RWPE1 (cell line): ENCODE data around the gene TLR9.

Experiments used
- CTCF ChIA-PET: fragments of 350-600 bp; sonication (Branson Sonifier 250); formaldehyde crosslinking; extraction: SDS; loops from one replicate; lab custom pipeline; 2021; lab: Yijun Ruan, JAX
- POLR2A ChIA-PET: fragments of 400-600 bp; formaldehyde crosslinking; extraction: SDS; loops from one replicate; lab custom pipeline; 2020; ENCODE audit warnings: antibody characterized with exemption; ENCODE audit not compliant: low non-redundant PET; lab: Yijun Ruan, JAX
- DNase-seq: peaks from one replicate; pipeline ENCODE4 v3.0.0; 2012; ENCODE audit warnings: low spot score
- H3K27ac ChIP-seq: fragments of 450-650 bp; 2 replicates; pipeline ENCODE4 v1.5.1; 2017
- TF ChIP-seq, protein P1 (sequence below): fragments of 450-650 bp; conservative IDR thresholded peaks from 2 replicates; pipeline ENCODE4 v1.5.1; 2017; ENCODE audit warnings: low read depth, mild to moderate bottlenecking

The TLR9 gene

DNA sequence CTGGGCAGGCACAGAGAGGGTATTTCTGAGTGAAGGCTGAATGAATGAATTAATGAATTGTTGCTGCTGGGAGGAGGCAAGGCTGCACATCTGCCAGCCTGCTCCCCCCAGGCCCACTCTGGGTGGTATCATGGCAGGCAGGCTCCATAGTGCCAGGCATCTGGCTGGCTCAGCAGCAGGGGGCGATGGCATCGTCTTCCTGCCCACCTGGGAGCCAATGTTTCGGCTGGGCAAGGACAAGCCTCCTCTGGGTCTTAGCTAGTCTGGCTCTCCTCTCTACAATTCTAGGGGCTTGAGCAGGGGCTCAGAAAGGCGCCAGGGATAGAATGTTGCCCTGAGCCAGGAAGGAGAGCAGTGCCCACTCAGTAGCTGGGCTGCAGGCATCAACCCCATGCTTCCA is 1.7 kb upstream of the TLR9 start:
- H3K27ac ChIP-seq, result peak overlapping the region; percentile 31
- CTCF ChIA-PET, result no interaction called here
- TF ChIP-seq, protein P1, sequence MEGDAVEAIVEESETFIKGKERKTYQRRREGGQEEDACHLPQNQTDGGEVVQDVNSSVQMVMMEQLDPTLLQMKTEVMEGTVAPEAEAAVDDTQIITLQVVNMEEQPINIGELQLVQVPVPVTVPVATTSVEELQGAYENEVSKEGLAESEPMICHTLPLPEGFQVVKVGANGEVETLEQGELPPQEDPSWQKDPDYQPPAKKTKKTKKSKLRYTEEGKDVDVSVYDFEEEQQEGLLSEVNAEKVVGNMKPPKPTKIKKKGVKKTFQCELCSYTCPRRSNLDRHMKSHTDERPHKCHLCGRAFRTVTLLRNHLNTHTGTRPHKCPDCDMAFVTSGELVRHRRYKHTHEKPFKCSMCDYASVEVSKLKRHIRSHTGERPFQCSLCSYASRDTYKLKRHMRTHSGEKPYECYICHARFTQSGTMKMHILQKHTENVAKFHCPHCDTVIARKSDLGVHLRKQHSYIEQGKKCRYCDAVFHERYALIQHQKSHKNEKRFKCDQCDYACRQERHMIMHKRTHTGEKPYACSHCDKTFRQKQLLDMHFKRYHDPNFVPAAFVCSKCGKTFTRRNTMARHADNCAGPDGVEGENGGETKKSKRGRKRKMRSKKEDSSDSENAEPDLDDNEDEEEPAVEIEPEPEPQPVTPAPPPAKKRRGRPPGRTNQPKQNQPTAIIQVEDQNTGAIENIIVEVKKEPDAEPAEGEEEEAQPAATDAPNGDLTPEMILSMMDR, result no peak
- no peak for DNase-seq
- POLR2A ChIA-PET, result no interaction called here

DNA sequence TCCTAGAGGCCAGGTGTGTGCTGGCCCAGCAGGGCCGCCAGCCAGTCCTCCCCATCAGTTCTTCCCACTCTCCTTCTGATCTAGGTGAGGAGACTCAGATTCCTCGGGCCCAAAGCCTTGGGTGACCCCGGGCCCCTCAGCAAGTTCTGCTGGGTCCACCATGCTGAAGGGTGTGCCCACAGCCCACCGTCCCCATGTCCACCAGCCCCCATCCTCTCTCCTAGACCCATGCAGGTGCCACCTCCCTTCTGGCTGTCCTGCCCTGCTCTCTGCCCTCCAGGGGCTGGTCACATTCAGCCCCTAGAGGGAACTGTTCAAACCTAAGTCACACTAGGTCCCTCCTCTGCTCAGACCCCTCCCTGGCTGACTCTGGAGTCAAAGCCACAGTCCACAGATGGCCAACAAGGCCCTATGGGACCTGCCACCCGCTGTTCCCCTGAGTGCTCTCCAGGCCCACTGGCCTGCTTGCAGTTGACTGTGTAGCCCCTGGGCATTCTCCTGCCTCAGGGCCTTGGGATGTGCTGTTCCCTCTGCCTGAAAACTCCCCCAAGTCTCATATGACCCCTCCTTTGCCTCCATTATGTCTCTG is 878 bp upstream of the TLR9 start:
- no peak overlapping the region for H3K27ac ChIP-seq
- ChIA-PET POLR2A (no interaction called here), CTCF (no interaction called here)
- TF ChIP-seq, protein P1, result no peak
- no peak for DNase-seq

DNA sequence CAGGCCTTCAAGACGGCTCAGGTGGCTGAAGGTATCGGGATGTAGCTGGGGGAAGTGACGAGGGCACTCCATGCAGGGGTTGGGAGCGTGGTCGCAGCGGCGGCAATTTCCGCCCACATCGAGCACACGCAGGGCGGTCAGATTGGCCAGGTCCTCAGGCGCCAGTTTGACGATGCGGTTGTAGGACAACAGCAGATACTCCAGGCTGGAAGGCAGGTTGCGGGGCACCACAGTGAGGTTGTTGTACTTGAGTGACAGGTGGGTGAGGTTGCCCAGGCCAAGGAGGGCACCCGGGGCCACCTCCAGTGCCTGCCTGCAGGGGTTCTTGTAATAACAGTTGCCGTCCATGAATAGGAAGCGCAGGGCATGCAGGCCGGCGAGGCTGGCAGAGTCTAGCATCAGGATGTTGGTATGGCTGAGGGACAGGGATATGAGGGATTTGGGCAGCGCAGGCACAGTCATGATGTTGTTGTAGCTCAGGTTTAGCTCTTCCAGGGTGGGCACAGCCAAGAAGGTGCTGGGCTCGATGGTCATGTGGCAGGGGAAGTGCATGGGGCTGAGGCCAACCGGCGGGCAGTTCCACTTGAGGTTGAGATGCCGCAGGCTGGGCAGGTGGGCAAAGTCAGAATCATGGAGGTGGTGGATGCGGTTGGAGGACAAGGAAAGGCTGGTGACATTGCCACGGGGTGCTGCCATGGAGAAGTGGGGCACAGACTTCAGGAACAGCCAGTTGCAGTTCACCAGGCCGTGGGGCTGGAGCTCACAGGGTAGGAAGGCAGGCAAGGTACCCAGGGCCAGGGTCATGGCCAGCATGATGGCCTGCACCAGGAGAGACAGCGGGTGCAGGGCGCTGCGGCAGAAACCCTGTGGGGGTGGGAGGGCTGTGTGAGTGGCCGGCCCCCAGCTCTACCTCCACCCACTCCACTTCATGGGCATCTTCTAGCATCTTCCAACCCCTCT is 1.7 kb downstream of the TLR9 start:
- POLR2A ChIA-PET, result no interaction called here
- CTCF ChIA-PET, result interaction anchor here (0.6 to 1.0 kb wide), 3 partner anchors 7 to 222 kb away, joined by 3 to 5 read pairs (median 3); no protein-coding TSS in a partner anchor
- TF ChIP-seq, protein P1, result no peak
- no peak overlapping the region for H3K27ac ChIP-seq
- no peak for DNase-seq

DNA sequence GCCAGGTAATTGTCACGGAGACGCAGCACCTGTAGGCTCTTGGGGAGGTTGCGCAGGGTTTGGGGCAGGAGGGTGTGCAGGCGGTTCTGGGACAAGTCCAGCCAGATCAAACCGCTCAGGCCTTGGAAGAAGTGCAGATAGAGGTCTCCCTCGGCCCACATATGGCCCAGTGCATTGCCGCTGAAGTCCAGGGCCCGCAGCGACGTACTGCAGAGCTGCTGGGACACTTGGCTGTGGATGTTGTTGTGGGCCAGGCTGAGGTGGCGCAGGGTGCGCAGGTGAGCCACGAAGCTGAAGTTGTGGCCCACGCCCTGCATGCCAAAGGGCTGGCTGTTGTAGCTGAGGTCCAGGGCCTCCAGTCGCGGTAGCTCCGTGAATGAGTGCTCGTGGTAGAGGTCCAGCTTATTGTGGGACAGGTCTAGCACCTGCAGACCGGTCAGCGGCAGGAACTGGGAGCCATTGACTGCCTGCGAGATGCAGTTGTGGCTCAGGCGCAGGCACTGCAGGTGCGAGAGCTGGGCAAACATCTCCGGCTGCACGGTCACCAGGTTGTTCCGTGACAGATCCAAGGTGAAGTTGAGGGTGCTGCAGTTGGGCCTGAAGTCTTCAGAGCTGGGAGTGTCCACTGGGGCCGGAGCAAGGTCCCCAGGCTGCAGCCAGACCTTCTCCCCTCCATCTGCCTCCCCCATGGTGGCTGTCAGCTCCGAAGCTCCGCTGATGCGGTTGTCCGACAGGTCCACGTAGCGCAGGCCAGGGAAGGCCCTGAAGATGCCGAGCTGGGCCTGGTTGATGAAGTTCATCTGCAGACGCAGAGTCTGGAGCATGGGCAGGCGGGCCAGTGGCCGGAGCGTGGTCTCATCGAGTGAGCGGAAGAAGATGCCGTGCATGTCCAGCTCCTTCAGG is 2.9 kb downstream of the TLR9 start:
- H3K27ac ChIP-seq, result no peak overlapping the region
- ChIA-PET CTCF (interaction anchor here (0.6 to 1.7 kb wide), 3 partner anchors 8 to 117 kb away, joined by 4 to 5 read pairs (median 5); no protein-coding TSS in a partner anchor), POLR2A (interaction anchor here (0.6 kb wide), 1 partner anchor 28 kb away, joined by 3 read pairs; no protein-coding TSS in a partner anchor)
- DNase-seq, result no peak
- TF ChIP-seq, protein P1, result no peak

DNA sequence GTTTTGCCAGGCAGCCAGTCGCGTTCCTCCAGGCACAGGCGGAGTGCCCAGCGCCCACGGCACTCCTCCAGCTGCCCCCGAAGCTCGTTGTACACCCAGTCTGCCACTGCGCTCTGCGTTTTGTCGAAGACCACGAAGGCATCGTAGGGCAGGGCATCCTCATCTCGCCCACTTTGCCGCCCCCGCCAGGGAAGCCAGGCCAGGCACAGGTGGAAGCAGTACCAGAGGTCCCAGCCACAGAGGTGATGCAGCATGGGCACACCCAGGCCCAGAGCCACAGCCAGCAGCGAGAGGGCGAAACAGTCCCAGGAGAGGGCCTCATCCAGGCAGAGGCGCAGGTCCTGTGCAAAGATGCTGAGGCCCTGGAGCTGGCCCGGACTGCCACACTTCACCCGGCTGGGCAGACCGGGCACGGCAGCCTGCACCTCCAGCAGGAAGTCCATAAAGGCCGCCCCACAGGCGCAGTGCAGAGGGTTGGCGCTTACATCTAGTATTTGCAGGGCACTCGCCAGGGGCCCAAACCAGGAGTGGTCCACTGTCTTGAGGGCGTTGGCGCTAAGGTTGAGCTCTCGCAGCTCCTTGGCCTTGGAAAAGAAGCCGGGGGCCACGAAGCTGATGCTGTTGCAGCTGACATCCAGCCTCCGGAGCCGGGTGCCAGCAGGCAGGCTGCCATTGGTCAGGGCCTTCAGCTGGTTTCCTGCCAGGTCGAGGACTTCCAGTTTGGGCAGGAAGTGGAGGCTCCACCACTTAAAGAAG is 3.7 kb downstream of the TLR9 start:
- DNase-seq, result no peak
- ChIA-PET POLR2A (no interaction called here), CTCF (interaction anchor here (0.5 to 1.7 kb wide), 3 partner anchors 11 to 117 kb away, joined by 3 to 5 read pairs (median 4); no protein-coding TSS in a partner anchor)
- H3K27ac ChIP-seq, result peak overlapping the region; percentile 28; the same call in 1 of the 2 replicates
- TF ChIP-seq, protein P1, result no peak
